Esophagus muscularis mucosa (tissue), 3 donors: ENCODE measurements around the gene CDON.

ENCODE experiments used
- POLR2A ChIP-seq: fragments of 450-650 bp; IDR thresholded peaks from one replicate; pipeline ENCODE4 v1.6.1; 2017; ENCODE audit warnings: antibody characterized with exemption, moderate library complexity, mild to moderate bottlenecking, low read depth
- POLR2AphosphoS5 ChIP-seq, 2 donors: sonication (generic); formaldehyde crosslinking; IDR thresholded peaks; one replicate each; pipeline ENCODE4 v1.6.1; 2017; ENCODE audit warnings: antibody characterized with exemption in 2 of 2
- TF ChIP-seq, protein P1 (sequence below), 3 experiments: fragments of 200-600 bp in 2 of 3; fragments of 450-650 bp in 1 of 3; sonication (generic) in 2 of 3; IDR thresholded peaks; one replicate each; pipeline ENCODE4 v1.5.1; 2017 to 2019; ENCODE audit warnings: antibody characterized with exemption in 3 of 3, mild to moderate bottlenecking in 2 of 3, moderate library complexity in 1 of 3

- no peak for TF ChIP-seq POLR2AphosphoS5 (IDR thresholded peaks at IDR 0.05)
- TF ChIP-seq POLR2A, result no peak
- TF ChIP-seq, protein P1, sequence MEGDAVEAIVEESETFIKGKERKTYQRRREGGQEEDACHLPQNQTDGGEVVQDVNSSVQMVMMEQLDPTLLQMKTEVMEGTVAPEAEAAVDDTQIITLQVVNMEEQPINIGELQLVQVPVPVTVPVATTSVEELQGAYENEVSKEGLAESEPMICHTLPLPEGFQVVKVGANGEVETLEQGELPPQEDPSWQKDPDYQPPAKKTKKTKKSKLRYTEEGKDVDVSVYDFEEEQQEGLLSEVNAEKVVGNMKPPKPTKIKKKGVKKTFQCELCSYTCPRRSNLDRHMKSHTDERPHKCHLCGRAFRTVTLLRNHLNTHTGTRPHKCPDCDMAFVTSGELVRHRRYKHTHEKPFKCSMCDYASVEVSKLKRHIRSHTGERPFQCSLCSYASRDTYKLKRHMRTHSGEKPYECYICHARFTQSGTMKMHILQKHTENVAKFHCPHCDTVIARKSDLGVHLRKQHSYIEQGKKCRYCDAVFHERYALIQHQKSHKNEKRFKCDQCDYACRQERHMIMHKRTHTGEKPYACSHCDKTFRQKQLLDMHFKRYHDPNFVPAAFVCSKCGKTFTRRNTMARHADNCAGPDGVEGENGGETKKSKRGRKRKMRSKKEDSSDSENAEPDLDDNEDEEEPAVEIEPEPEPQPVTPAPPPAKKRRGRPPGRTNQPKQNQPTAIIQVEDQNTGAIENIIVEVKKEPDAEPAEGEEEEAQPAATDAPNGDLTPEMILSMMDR (IDR thresholded peaks at IDR 0.05), result no peak
These were observed 38.0 kb upstream of the CDON start for GRCh38 chr11:126100716-126101115.
